Thoracic aorta (tissue), 2 donors: ENCODE measurements around the gene TRIM47. TPM values are rescaled to one million over a fixed set of nuclear protein-coding genes. Genes with fewer than 3 reads are reported as not detected.

ENCODE experiments used
- ATAC-seq: fragments of 150-250 bp; one replicate; pipeline ENCODE4 v1.8.0; 2017; ENCODE audit warnings: low read depth; ENCODE audit not compliant: insufficient number of reproducible peaks, low FRiP score
- DNase-seq: peaks from one replicate; pipeline ENCODE4 v3.0.0-alpha.2; 2020; ENCODE audit warnings: low spot score
- H3K27ac ChIP-seq, 2 donors: fragments of 200-600 bp; sonication (generic); 1 replicate in 1 of 2; 2 replicates in 1 of 2; pipeline ENCODE4 v1.5.1; 2016; ENCODE audit warnings: mild to moderate bottlenecking in 2 of 2, moderate library complexity in 2 of 2
- H3K27me3 ChIP-seq: fragments of 200-600 bp; sonication (generic); replicated peaks from 2 replicates; pipeline ENCODE4 v1.6.0; 2016; ENCODE audit warnings: mild to moderate bottlenecking; ENCODE audit not compliant: insufficient read depth
- H3K36me3 ChIP-seq: fragments of 200-600 bp; sonication (generic); one replicate; pipeline ENCODE4 v1.5.1; 2016
- H3K4me1 ChIP-seq, 2 donors: fragments of 200-600 bp; sonication (generic); 1 replicate in 1 of 2; 2 replicates in 1 of 2; pipeline versions ENCODE4 v1.5.1 to v1.6.0; 2016; ENCODE audit warnings: low read depth in 2 of 2, mild to moderate bottlenecking in 1 of 2; ENCODE audit not compliant: control insufficient read depth in 1 of 2
- H3K4me3 ChIP-seq: fragments of 200-600 bp; sonication (generic); 2 replicates; pipeline ENCODE4 v1.5.1; 2016; ENCODE audit warnings: mild to moderate bottlenecking
- H3K9me3 ChIP-seq: fragments of 200-600 bp; sonication (generic); 2 replicates; pipeline ENCODE4 v1.5.1; 2016
- total RNA-seq, 2 donors: library from RNA; depleted of rRNA; stranded (reverse); fragments of >200 nt; gene quantifications; one replicate each; pipeline versions ENCODE4 v1.1.0 to v1.2.3, GENCODE V29; 2016
- TF ChIP-seq, protein P1 (sequence below): fragments of 200-600 bp; sonication (generic); IDR thresholded peaks from one replicate; pipeline ENCODE4 v1.5.1; 2019; ENCODE audit warnings: antibody characterized with exemption

Gene TRIM47
- total RNA-seq, 2 donors from 2014 or later: 58.9 to 94.0 TPM

DNA sequence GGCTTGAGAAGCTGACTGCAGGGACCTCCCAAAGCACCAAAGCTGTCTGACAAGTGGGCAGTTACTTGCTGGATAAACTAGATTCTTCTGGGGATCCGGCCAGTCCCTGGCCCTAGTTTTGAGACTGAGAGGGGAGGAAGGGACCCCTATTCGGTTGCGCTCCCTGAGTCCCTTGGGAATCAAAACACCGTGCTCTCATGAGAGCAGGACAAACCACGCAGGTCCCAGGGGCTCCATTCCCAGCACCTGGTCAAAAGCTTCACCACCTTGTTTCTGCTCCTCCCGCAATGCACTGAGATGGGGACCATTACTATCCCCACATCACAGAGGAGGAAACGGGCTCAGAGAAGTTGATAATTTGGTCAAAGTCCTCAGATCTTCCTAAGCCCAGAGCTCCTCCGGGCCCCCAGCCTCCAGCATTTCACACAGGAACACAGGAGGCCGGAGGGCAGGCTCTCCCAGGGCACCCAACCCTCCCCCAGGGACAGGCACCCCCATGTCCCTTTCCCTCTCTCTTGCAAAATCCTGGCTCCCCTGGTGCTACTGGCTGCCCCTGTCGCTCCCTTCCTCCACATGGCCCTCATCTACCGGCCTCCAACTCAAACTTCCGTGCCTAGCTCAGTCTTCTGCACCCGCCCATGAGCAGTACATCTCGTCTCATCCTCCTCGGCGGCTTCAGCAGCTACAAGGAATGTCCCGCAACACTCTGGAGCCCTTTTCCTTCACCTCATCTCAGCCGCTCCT lies 15.1 kb upstream of the TRIM47 start:
- ATAC-seq: no peak
- Histone ChIP-seq H3K27ac (no peak overlapping the region), H3K9me3 (no peaks in the 10 kb centered on the region), H3K27me3 (no peaks in the 10 kb centered on the region), H3K4me3 (no peak overlapping the region), H3K36me3 (peaks cover 20% of the 10 kb centered on the region), H3K4me1 (peaks cover 0 to 32% of the 10 kb centered on the region in 2 donors)
- TF ChIP-seq, protein P1, sequence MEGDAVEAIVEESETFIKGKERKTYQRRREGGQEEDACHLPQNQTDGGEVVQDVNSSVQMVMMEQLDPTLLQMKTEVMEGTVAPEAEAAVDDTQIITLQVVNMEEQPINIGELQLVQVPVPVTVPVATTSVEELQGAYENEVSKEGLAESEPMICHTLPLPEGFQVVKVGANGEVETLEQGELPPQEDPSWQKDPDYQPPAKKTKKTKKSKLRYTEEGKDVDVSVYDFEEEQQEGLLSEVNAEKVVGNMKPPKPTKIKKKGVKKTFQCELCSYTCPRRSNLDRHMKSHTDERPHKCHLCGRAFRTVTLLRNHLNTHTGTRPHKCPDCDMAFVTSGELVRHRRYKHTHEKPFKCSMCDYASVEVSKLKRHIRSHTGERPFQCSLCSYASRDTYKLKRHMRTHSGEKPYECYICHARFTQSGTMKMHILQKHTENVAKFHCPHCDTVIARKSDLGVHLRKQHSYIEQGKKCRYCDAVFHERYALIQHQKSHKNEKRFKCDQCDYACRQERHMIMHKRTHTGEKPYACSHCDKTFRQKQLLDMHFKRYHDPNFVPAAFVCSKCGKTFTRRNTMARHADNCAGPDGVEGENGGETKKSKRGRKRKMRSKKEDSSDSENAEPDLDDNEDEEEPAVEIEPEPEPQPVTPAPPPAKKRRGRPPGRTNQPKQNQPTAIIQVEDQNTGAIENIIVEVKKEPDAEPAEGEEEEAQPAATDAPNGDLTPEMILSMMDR: no peak
- no peak for DNase-seq

DNA sequence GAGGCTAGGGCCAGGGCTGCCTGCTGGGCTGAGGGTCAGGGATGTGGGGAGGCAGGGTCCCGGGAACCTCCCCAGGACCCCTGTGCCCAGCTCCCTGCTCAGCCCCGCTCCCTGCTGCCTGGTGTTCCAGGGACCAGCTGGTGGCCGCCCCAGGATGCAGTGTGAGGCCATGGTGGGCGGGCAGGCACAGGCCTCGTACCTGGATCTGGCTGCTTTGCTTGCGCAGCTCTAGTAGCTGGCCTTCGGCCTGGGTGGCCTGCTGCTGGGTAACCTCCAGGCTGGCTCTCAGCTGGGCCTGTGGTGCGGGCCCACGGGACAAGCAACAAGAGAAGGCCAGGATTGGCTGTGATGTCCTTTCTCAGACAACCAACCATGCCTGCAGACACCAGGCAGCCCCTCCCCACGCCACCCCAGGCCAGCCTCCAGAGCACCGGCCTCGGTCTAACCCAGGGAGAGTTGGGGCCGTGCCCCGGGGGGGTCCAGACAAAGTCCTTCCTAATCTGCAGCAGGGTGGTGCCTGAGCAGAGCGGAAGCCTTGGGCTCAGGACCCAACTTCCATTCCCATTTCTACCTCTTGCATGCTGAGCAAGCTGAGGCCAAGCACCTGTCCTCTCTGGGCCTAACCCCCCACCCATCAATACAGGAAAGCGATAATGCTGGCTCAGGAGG lies 14.3 kb upstream of the TRIM47 start:
- peaks cover 0 to 30% of the 10 kb centered on the region in 2 donors for H3K4me1 ChIP-seq
- TF ChIP-seq, protein P1: no peak
- no peaks in the 10 kb centered on the region for H3K27me3 ChIP-seq
- no peaks in the 10 kb centered on the region for H3K9me3 ChIP-seq
- peaks cover 18% of the 10 kb centered on the region for H3K36me3 ChIP-seq
- DNase-seq: no peak
- H3K4me3 ChIP-seq: no peak overlapping the region
- H3K27ac ChIP-seq: no peak overlapping the region
- no peak for ATAC-seq

DNA sequence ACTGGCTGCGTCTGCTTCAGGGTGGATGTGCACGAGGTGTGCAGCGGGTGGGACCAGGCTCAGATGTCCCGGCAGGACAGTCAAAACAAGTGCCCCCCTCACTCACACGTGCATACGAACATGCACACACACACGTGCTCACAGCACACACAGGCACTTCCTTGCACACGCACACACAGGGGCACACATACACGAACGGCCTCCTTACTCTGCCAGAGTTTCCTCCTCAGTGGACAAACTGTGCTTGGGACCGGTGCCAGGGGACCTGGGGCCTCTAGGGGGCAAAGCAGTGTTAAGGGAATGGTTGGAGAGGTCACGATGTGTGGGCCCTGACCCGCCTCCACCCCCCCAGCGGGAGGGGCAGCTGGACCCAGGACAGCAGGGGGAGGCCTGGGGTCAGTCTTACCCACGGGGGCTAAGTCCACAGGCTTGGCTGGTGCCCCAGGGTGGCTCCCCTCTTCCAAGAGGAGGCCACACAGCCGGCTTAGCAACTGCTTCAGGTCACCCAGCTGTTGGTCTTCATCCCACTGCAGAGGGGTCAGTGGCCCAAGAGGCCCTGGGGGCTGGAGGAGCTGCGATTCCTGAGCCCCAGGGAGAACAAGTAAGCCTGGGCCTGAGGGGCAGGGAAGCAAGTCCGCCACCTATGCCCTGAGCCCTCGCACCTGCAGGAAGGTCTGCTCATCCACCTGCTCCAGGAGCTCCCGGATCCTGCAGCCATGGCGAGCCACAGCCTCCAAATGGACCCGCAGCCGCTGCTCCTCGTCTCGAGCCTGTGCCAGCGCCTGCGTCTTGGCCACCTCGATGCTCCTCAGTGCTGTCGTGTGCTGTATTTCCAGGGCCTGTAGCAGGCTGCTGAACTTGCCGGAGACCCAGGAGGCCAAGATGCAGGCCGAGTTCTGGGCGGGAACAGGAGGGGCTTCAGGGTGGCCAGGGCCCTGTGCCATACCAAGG lies 13.5 kb upstream of the TRIM47 start:
- peaks cover 0 to 23% of the 10 kb centered on the region in 2 donors for H3K4me1 ChIP-seq
- no peak for DNase-seq
- H3K27me3 ChIP-seq: no peaks in the 10 kb centered on the region
- no peak overlapping the region for H3K27ac ChIP-seq
- peaks cover 18% of the 10 kb centered on the region for H3K36me3 ChIP-seq
- TF ChIP-seq, protein P1: no peak
- no peak overlapping the region for H3K4me3 ChIP-seq
- no peak for ATAC-seq
- no peaks in the 10 kb centered on the region for H3K9me3 ChIP-seq

DNA sequence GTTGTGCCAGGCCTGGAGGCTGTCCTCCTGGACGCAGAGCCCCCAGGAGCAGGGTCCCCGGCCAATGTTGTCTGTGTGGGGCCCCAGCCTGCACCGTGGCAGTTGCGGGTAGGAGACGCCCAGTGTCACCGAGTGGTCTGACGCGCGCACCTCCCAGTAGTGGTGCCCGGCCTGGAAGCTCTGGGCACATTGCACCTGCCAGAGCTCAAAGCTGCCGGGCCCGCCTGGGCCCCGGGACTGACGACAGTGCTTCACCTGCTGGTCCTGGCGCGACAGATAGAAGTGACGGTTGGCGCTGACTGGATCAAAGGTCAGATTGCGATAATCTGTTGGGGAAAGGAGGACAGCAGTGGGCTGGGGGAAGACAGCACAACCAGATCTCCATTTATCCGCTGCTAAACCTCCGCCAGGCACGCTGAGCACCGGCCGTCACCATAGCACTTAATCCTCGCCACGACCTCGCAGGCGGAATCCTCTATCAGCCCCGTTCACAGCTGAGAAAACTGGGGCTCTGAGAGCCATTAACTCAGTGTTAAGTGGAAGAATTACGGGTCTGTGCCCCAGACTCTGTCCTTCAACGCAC lies 12.7 kb upstream of the TRIM47 start:
- Histone ChIP-seq H3K27me3 (no peaks in the 10 kb centered on the region), H3K4me3 (no peak overlapping the region), H3K36me3 (peaks cover 18% of the 10 kb centered on the region), H3K9me3 (no peaks in the 10 kb centered on the region), H3K27ac (no peak overlapping the region), H3K4me1 (peaks cover 0 to 23% of the 10 kb centered on the region in 2 donors)
- TF ChIP-seq, protein P1: no peak
- ATAC-seq (no peak), DNase-seq (no peak)
